ENCODE measurements around the gene KCND2.

Gene KCND2

GRCh38 chr7:120412139-120413050 is 139.4 kb downstream of the KCND2 start:
- no peak for DNase-seq

- DNase-seq, result no peak
Observed at GRCh38 chr7:120413164-120413563, 140.2 kb downstream of the KCND2 start.

- DNase-seq, result no peak
Observed at GRCh38 chr7:120417244-120417979, 144.4 kb downstream of the KCND2 start.

GRCh38 chr7:120421151-120421651 is 148.2 kb downstream of the KCND2 start:
- DNase-seq, result no peak

GRCh38 chr7:120431016-120431415 is 158.0 kb downstream of the KCND2 start:
- no peak for DNase-seq

- DNase-seq, result no peak
Observed at GRCh38 chr7:120436487-120437060, 163.6 kb downstream of the KCND2 start.

GRCh38 chr7:120441850-120442249 is 168.9 kb downstream of the KCND2 start:
- DNase-seq, result no peak

GRCh38 chr7:120442838-120443237 is 169.9 kb downstream of the KCND2 start:
- DNase-seq, result no peak

- DNase-seq, result no peak
Observed at GRCh38 chr7:120444650-120445049, 171.7 kb downstream of the KCND2 start.

GRCh38 chr7:120445276-120445675 is 172.3 kb downstream of the KCND2 start:
- no peak for DNase-seq

GRCh38 chr7:120452665-120453064 is 179.7 kb downstream of the KCND2 start:
- DNase-seq, result no peak

GRCh38 chr7:120456699-120457098 is 183.7 kb downstream of the KCND2 start:
- no peak for DNase-seq

GRCh38 chr7:120460949-120461348 is 188.0 kb downstream of the KCND2 start:
- no peak for DNase-seq

GRCh38 chr7:120462991-120463390 is 190.0 kb downstream of the KCND2 start:
- no peak for DNase-seq

- no peak for DNase-seq
Observed at GRCh38 chr7:120464104-120464503, 191.1 kb downstream of the KCND2 start.

GRCh38 chr7:120467676-120468075 is 194.7 kb downstream of the KCND2 start:
- no peak for DNase-seq

GRCh38 chr7:120468611-120469010 is 195.6 kb downstream of the KCND2 start:
- no peak for DNase-seq

- no peak for DNase-seq
Observed at GRCh38 chr7:120472892-120473291, 199.9 kb downstream of the KCND2 start.

GRCh38 chr7:120473352-120473751 is 200.4 kb downstream of the KCND2 start:
- no peak for DNase-seq

- no peak for DNase-seq
Observed at GRCh38 chr7:120475994-120476393, 203.0 kb downstream of the KCND2 start.

GRCh38 chr7:120480472-120480871 is 207.5 kb downstream of the KCND2 start:
- DNase-seq, result no peak

GRCh38 chr7:120480930-120481329 is 208.0 kb downstream of the KCND2 start:
- DNase-seq, result no peak

GRCh38 chr7:120486164-120486563 is 213.2 kb downstream of the KCND2 start:
- DNase-seq, result no peak

GRCh38 chr7:120502132-120502531 is 229.2 kb downstream of the KCND2 start:
- DNase-seq, result no peak
